HEK293T (cell line): ENCODE measurements around the gene VAT1.

Experiments used
- BHLHE40 ChIP-seq: fragments of 450-650 bp; IDR thresholded peaks from 2 replicates; pipeline ENCODE4 v1.6.1; 2016; ENCODE audit warnings: mild to moderate bottlenecking, moderate library complexity, borderline replicate concordance
- ELF4 ChIP-seq: fragments of 450-650 bp; IDR thresholded peaks from 2 replicates; pipeline ENCODE4 v1.6.1; 2017; ENCODE audit warnings: antibody characterized with exemption
- FOXM1 ChIP-seq: fragments of 450-650 bp; IDR thresholded peaks from 2 replicates; pipeline ENCODE4 v1.6.1; 2017; ENCODE audit warnings: mild to moderate bottlenecking, borderline replicate concordance
- HDGF ChIP-seq: fragments of 450-650 bp; IDR thresholded peaks from 2 replicates; pipeline ENCODE4 v1.6.1; 2017; ENCODE audit warnings: antibody characterized with exemption, borderline replicate concordance
- LEF1 ChIP-seq: fragments of 450-650 bp; IDR thresholded peaks from 2 replicates; pipeline ENCODE4 v1.6.1; 2017; ENCODE audit warnings: mild to moderate bottlenecking, borderline replicate concordance
- SUZ12 ChIP-seq: fragments of 450-650 bp; IDR thresholded peaks from 2 replicates; pipeline ENCODE4 v1.6.1; 2016; ENCODE audit warnings: mild to moderate bottlenecking
- TARDBP ChIP-seq: fragments of 450-650 bp; IDR thresholded peaks from 2 replicates; pipeline ENCODE4 v1.6.1; 2016

DNA sequence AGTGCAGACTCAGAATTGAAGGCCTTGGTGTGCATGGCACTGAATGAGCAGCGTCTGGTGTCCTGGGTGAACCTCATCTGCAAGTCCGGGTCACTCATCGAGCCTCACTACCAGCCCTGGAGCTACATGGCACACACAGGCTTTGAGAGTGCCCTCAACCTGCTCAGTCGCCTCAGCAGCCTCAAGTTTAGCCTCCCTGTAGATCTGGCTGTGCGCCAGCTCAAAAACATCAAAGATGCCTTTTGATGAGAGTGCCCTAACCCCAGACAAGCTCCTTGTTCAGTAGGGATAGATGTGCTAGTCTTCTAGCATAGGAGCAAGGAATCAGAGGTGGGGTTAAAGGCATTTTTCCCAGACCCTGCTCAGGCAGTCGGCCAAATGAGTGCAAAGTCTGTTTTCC is 30.7 kb downstream of the VAT1 start:
- TF ChIP-seq BHLHE40, result no peak
- no peak for TF ChIP-seq HDGF
- TF ChIP-seq FOXM1, result no peak
- no peak for TF ChIP-seq TARDBP
- no peak for TF ChIP-seq SUZ12
- no peak for TF ChIP-seq LEF1
- no peak for TF ChIP-seq ELF4
